Suppressor macrophage (primary cell): ENCODE data around the gene AKAP6.
A peak's percentile ranks its signal among the peaks of the same experiment; 100 is the strongest.
"Not testable (repeated sequence)": the region's sequence is repeated elsewhere in the genome, so short reads cannot be mapped to it uniquely, and the experiment has no call there.

Experiments
- DNase-seq, 4 experiments: peaks; one replicate each; pipeline ENCODE4 v3.0.0-alpha.2; 2020 to 2022

The AKAP6 gene

GRCh38 chr14:32763673-32764072, 434.6 kb downstream of the AKAP6 start:
- DNase-seq, result no peak

GRCh38 chr14:32764131-32764530, 435.0 kb downstream of the AKAP6 start:
- no peak for DNase-seq

GRCh38 chr14:32770422-32770821, 441.3 kb downstream of the AKAP6 start:
- DNase-seq, result no peak

- no peak for DNase-seq
These were observed 445.1 kb downstream of the AKAP6 start for GRCh38 chr14:32774214-32774613.

- peak in 2 of 4 experiments; percentile 5 to 16 for DNase-seq
These were observed 450.7 kb downstream of the AKAP6 start for GRCh38 chr14:32779840-32780239.

GRCh38 chr14:32784405-32784804, 455.3 kb downstream of the AKAP6 start:
- no peak for DNase-seq

GRCh38 chr14:32785585-32785984, 456.5 kb downstream of the AKAP6 start:
- DNase-seq, result no peak

- no peak for DNase-seq
These were observed 457.8 kb downstream of the AKAP6 start for GRCh38 chr14:32786886-32787285.

GRCh38 chr14:32793033-32793432, 463.9 kb downstream of the AKAP6 start:
- not testable (repeated sequence) for DNase-seq

GRCh38 chr14:32800320-32800719, 471.2 kb downstream of the AKAP6 start:
- DNase-seq, result no peak

- DNase-seq, result no peak
These were observed 473.2 kb downstream of the AKAP6 start for GRCh38 chr14:32802295-32802694.

GRCh38 chr14:32805979-32806378, 476.9 kb downstream of the AKAP6 start:
- DNase-seq, result no peak

GRCh38 chr14:32808644-32809043, 479.5 kb downstream of the AKAP6 start:
- no peak for DNase-seq

GRCh38 chr14:32809255-32809654, 480.2 kb downstream of the AKAP6 start:
- DNase-seq, result no peak

GRCh38 chr14:32813401-32813800, 484.3 kb downstream of the AKAP6 start:
- DNase-seq, result no peak

GRCh38 chr14:32814721-32815120, 485.6 kb downstream of the AKAP6 start:
- no peak for DNase-seq

GRCh38 chr14:32816588-32816987, 487.5 kb downstream of the AKAP6 start:
- DNase-seq, result no peak

GRCh38 chr14:32817780-32818179, 488.7 kb downstream of the AKAP6 start:
- no peak for DNase-seq

GRCh38 chr14:32818581-32818980, 489.5 kb downstream of the AKAP6 start:
- DNase-seq, result no peak

- DNase-seq, result no peak
These were observed 491.1 kb downstream of the AKAP6 start for GRCh38 chr14:32820181-32820580.

- DNase-seq, result no peak
These were observed 491.6 kb downstream of the AKAP6 start for GRCh38 chr14:32820682-32821081.

- DNase-seq, result no peak
These were observed 493.0 kb downstream of the AKAP6 start for GRCh38 chr14:32821964-32822653.

- no peak for DNase-seq
These were observed 494.6 kb downstream of the AKAP6 start for GRCh38 chr14:32823706-32824105.

- no peak for DNase-seq
These were observed 495.1 kb downstream of the AKAP6 start for GRCh38 chr14:32824195-32824594.

- no peak for DNase-seq
These were observed 496.0 kb downstream of the AKAP6 start for GRCh38 chr14:32825058-32825457.
